NT2/D1 (cell line): ENCODE measurements around the gene CYP27B1.

ENCODE experiments used
- DNase-seq: peaks from one replicate; pipeline ENCODE4 v3.0.0-alpha.2; 2011; ENCODE audit warnings: low read depth, low spot score
- H3K27me3 ChIP-seq: 2 replicates; pipeline ENCODE4 v1.6.0; 2011; ENCODE audit warnings: mild to moderate bottlenecking; ENCODE audit not compliant: insufficient read length, insufficient read depth
- H3K36me3 ChIP-seq: 2 replicates; pipeline ENCODE4 v1.6.1; 2011; ENCODE audit warnings: mild to moderate bottlenecking, low read length, mixed read lengths; ENCODE audit not compliant: insufficient read depth, insufficient read length
- H3K4me1 ChIP-seq: 2 replicates; pipeline ENCODE4 v1.5.1; 2011; ENCODE audit not compliant: insufficient read depth, insufficient read length
- H3K4me3 ChIP-seq: 2 replicates; pipeline ENCODE4 v1.5.1; 2011; ENCODE audit warnings: low read depth; ENCODE audit not compliant: insufficient read length
- H3K9ac ChIP-seq: 2 replicates; pipeline ENCODE4 v1.6.0; 2011; ENCODE audit warnings: low read depth; ENCODE audit not compliant: insufficient read length
- H3K9me3 ChIP-seq: 2 replicates; pipeline ENCODE4 v1.5.1; 2011; ENCODE audit warnings: mild to moderate bottlenecking, low read length; ENCODE audit not compliant: insufficient read depth
- SUZ12 ChIP-seq: IDR thresholded peaks from 2 replicates; pipeline ENCODE4 v1.6.1; 2011; ENCODE audit not compliant: insufficient read length, insufficient read depth; ENCODE audit errors: extremely low read depth
- YY1 ChIP-seq: IDR thresholded peaks from 2 replicates; pipeline ENCODE4 v1.6.1; 2011; ENCODE audit not compliant: insufficient read length, insufficient read depth
- ZNF274 ChIP-seq: IDR thresholded peaks from 2 replicates; pipeline ENCODE4 v1.6.1; 2011; ENCODE audit warnings: mild to moderate bottlenecking, low read depth, low read length

The CYP27B1 gene

DNA sequence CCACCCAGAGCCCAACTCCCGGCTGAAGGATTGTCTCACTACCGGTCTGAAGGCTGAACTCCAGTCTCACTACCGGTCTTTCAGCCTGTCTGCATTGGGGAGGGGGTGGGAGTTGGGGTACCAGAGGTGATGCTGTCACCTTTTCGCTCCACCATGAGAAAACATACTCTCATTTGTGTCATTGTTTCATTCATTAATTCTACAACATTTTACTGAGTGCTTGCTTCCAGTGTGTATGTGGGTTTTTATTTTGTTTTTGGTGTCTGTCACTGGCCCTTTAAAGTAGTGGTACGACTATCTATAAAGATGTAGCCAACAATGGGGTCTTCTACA, 14.2 kb downstream of the CYP27B1 start:
- H3K4me3 ChIP-seq = no peak overlapping the region
- peaks cover 45% of the 10 kb centered on the region for H3K27me3 ChIP-seq
- H3K9ac ChIP-seq = no peak overlapping the region
- no peak for TF ChIP-seq SUZ12
- no peak for TF ChIP-seq YY1
- no peak for TF ChIP-seq ZNF274
- no peak for DNase-seq
- H3K9me3 ChIP-seq = no peaks in the 10 kb centered on the region
- peaks cover 7% of the 10 kb centered on the region for H3K4me1 ChIP-seq
- H3K36me3 ChIP-seq = peaks cover 38% of the 10 kb centered on the region

DNA sequence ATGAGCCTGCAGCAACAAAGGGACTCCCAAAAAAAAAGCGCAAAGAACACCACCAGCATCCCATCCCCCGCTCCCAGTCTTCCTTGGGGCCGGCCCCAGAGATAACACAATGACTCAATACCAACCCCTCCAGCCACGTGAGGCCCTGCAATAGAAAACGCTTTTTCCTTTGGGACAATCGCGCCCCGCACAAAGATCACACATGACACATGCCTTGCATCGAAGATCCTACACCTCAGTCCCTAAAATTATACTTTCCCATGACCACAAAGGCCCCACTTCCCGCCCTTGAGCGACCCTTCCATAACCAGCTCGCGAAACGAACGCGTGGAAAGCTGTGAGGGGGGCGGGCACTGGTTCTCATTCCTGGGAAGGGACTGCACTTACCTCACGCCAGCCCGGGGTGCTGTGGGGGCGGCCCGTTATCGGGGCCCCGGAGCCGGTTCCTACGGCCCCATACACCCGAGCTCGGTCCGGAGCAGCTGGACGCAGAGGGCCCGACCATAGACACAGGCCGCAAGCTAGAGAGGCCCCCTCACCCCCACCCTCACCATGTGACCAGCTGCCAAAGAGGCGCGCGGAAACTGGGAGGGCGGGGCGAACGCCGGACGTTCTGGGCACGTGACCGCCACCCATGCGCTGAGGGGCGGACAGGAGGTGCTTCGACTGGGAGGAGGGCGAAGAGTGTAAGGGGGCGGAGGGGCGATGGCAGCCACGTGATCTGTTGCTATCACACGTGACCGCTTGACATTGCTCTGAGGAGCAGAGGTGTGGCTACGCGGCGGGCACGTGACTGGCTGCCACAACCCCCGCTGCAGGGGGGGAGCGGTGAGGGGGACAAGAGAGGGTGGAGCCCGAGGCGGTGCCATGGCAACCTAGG, 14.8 kb downstream of the CYP27B1 start, which contains the start of gene CDK4:
TSS of gene CDK4 (minus strand) at position 523 of the 880 bp plus-strand sequence. CDS start 593 bp downstream, outside the sequence.
- H3K9me3 ChIP-seq = no peaks in the 10 kb centered on the region
- H3K9ac ChIP-seq = peak within 1 kb of the TSS; percentile 95
- peak within 1 kb of the TSS; percentile 99 for H3K4me3 ChIP-seq
- peaks cover 7% of the 10 kb centered on the region for H3K4me1 ChIP-seq
- peaks cover 44% of the 10 kb centered on the region for H3K36me3 ChIP-seq
- peaks cover 40% of the 10 kb centered on the region for H3K27me3 ChIP-seq
- peak; percentile 99 for DNase-seq
- TF ChIP-seq SUZ12 (no peak), ZNF274 (no peak), YY1 (no peak)

DNA sequence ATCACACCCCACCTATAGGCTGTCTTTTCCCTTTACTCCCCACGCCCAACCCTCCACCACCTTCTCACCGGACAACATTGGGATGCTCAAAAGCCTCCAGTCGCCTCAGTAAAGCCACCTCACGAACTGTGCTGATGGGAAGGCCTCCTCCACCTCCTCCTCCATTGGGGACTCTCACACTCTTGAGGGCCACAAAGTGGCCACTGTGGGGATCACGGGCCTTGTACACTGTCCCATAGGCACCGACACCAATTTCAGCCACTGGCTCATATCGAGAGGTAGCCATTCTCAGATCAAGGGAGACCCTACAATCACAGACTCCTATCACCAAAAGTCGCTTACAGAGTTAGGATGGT, 15.5 kb downstream of the CYP27B1 start:
- Histone ChIP-seq H3K4me3 (peak overlapping the region; percentile 99), H3K27me3 (peaks cover 33% of the 10 kb centered on the region), H3K9ac (peak overlapping the region; percentile 95), H3K36me3 (peaks cover 50% of the 10 kb centered on the region), H3K4me1 (peaks cover 5% of the 10 kb centered on the region), H3K9me3 (no peaks in the 10 kb centered on the region)
- TF ChIP-seq ZNF274 = no peak
- no peak for DNase-seq

DNA sequence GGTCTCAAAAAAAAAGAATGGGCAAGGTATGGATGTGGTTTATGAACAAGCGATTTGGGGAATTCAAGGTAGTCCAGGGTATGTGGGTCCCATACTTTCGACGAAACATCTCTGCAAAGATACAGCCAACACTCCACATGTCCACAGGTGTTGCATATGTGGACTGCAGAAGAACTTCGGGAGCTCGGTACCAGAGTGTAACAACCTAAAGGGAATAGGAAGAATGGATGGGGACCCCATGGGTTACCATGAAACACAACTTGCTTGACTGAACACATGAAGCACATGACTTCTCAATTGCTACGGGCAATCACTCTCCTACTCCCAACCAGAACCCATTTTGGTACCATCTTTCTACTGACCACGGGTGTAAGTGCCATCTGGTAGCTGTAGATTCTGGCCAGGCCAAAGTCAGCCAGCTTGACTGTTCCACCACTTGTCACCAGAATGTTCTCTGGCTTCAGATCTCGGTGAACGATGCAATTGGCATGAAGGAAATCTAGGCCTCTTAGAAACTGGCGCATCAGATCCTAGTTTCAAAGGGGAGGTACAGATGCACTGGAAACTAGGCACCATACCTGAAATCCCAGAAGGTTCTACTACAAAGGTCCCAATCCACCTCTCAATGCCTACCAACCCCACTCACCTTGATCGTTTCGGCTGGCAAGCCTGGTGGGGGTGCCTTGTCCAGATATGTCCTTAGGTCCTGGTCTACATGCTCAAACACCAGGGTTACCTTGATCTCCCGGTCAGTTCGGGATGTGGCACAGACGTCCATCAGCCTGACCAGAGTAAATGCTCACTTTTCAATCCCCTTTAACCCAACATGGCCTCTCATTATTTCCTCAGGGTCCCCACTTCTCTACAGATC, 16.1 kb downstream of the CYP27B1 start:
- Histone ChIP-seq H3K27me3 (peaks cover 27% of the 10 kb centered on the region), H3K9me3 (no peaks in the 10 kb centered on the region), H3K9ac (peak overlapping the region; percentile 95), H3K4me3 (peak overlapping the region; percentile 99), H3K36me3 (peaks cover 56% of the 10 kb centered on the region), H3K4me1 (peaks cover 5% of the 10 kb centered on the region)
- TF ChIP-seq ZNF274 (no peak), SUZ12 (no peak), YY1 (no peak)
- no peak for DNase-seq

DNA sequence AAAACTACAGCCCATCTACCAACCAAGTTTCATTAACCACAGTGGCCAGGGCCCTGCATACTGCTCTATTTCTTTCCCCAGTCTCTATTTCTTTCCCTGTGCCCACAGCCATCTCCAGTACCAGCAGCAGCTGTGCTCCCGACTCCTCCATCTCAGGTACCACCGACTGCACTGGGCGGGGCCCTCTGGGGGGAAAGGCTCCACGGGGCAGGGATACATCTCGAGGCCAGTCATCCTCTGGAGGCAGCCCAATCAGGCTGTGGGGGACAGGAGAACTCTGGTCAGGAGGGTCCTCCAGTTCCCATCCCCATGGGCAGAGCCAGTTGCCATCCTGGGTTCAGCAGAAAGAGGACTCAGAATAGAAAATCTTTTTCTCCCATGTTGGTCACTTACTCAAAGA, 17.8 kb downstream of the CYP27B1 start:
- Histone ChIP-seq H3K4me3 (no peak overlapping the region), H3K9me3 (no peaks in the 10 kb centered on the region), H3K9ac (no peak overlapping the region), H3K27me3 (peaks cover 15% of the 10 kb centered on the region), H3K4me1 (peaks cover 5% of the 10 kb centered on the region), H3K36me3 (peaks cover 57% of the 10 kb centered on the region)
- TF ChIP-seq SUZ12 (no peak), YY1 (no peak), ZNF274 (no peak)
- no peak for DNase-seq

DNA sequence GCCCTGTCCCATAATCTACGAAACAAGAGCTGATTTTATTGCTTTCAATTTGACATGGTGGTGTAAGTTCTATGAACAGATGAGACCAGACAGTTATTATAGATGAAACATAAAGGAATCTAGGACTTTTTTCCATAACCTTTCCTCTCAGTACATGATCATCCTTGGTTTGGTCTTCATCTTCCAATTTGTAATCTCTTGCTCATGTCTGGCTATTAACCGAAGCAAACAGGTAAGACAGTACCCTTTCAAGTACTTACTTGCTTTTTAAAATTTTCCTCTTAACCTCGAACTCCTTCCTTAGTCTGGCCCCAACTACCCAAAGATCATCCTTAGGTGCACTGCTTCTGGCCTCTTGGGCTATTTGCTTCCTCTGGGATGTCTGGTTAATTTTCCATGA, 20.9 kb downstream of the CYP27B1 start:
- peak overlapping the region; percentile 76 for H3K4me3 ChIP-seq
- peaks cover 9% of the 10 kb centered on the region for H3K27me3 ChIP-seq
- no peaks in the 10 kb centered on the region for H3K9me3 ChIP-seq
- TF ChIP-seq SUZ12 (no peak), YY1 (no peak), ZNF274 (no peak)
- peaks cover 52% of the 10 kb centered on the region for H3K36me3 ChIP-seq
- DNase-seq = no peak
- peaks cover 7% of the 10 kb centered on the region for H3K4me1 ChIP-seq
- H3K9ac ChIP-seq = peak overlapping the region; percentile 74

DNA sequence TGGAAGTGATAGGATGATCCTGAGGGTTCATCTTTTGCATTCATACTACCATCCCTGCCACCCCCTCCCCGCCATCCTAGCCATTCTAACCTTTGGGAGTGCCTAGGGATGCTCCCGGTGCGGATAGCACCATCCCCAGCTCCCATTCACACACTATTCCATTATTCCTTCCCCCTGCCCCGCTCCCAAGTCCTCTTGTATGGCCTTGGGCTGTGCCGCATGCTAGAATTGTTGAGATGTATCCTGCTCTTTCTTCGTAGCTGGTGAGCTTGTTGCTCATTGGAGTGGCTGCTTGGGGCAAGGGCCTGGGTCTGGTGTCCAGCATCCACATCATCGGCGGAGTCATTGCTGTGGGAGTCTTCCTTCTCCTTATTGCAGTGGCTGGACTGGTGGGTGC, 21.4 kb downstream of the CYP27B1 start:
- peaks cover 3% of the 10 kb centered on the region for H3K4me1 ChIP-seq
- H3K9ac ChIP-seq = peak overlapping the region; percentile 74
- no peak for DNase-seq
- H3K36me3 ChIP-seq = peaks cover 46% of the 10 kb centered on the region
- no peak for TF ChIP-seq ZNF274
- no peak for TF ChIP-seq YY1
- no peak for TF ChIP-seq SUZ12
- H3K27me3 ChIP-seq = peaks cover 14% of the 10 kb centered on the region
- H3K9me3 ChIP-seq = no peaks in the 10 kb centered on the region
- H3K4me3 ChIP-seq = peak overlapping the region; percentile 76
